ENCODE measurements around the gene NKX1-1. TPM values are rescaled to one million over a fixed set of nuclear protein-coding genes. Genes with fewer than 3 reads are reported as not detected.

NKX1-1 gene
- total RNA-seq, 4 donors from 2014 or later: not detected

GRCh38 chr4:1409491-1410425 lies 3.5 kb upstream of the NKX1-1 start:
- H3K4me1 ChIP-seq: peaks cover 0 to 47% (median 0%) of the 10 kb centered on the region in 3 donors
- no peak for ATAC-seq
- no peak overlapping the region for H3K27ac ChIP-seq
- no peaks in the 10 kb centered on the region for H3K36me3 ChIP-seq
- H3K9me3 ChIP-seq: no peaks in the 10 kb centered on the region
- H3K27me3 ChIP-seq: peaks cover 99% of the 10 kb centered on the region
- TF ChIP-seq POLR2A (IDR thresholded peaks at IDR 0.05) (no peak), CTCF (IDR thresholded peaks at IDR 0.05) (no peak), EP300 (IDR thresholded peaks at IDR 0.05) (no peak), POLR2AphosphoS5 (IDR thresholded peaks at IDR 0.05) (no peak)
- WGBS, 2 donors (ENCODE audit: low coverage in 1 of 2): 37 to 80% methylated on average over 4 to 5 of the region's 27 CpGs
- H3K4me3 ChIP-seq: no peak overlapping the region

GRCh38 chr4:1409079-1409478 lies 2.8 kb upstream of the NKX1-1 start:
- H3K27ac ChIP-seq: no peak overlapping the region
- peaks cover 0 to 49% (median 0%) of the 10 kb centered on the region in 3 donors for H3K4me1 ChIP-seq
- H3K27me3 ChIP-seq: peaks cover 100% of the 10 kb centered on the region
- ATAC-seq: no peak
- 10 to 30% methylated on average over 2 to 8 of the region's 14 CpGs for WGBS, 2 donors (ENCODE audit: low coverage in 1 of 2)
- H3K36me3 ChIP-seq: no peaks in the 10 kb centered on the region
- no peak overlapping the region for H3K4me3 ChIP-seq
- TF ChIP-seq POLR2A (IDR thresholded peaks at IDR 0.05): no peak
- no peak for TF ChIP-seq EP300 (IDR thresholded peaks at IDR 0.05)
- TF ChIP-seq CTCF (IDR thresholded peaks at IDR 0.05): no peak
- no peak for TF ChIP-seq POLR2AphosphoS5 (IDR thresholded peaks at IDR 0.05)
- no peaks in the 10 kb centered on the region for H3K9me3 ChIP-seq

- peaks cover 100% of the 10 kb centered on the region for H3K27me3 ChIP-seq
- 8 to 13% methylated on average over 6 to 9 of the region's 22 CpGs for WGBS, 2 donors (ENCODE audit: low coverage in 1 of 2)
- no peaks in the 10 kb centered on the region for H3K9me3 ChIP-seq
- TF ChIP-seq POLR2A (IDR thresholded peaks at IDR 0.05): no peak
- TF ChIP-seq EP300 (IDR thresholded peaks at IDR 0.05): no peak
- TF ChIP-seq POLR2AphosphoS5 (IDR thresholded peaks at IDR 0.05): no peak
- TF ChIP-seq CTCF (IDR thresholded peaks at IDR 0.05): no peak
- H3K4me3 ChIP-seq: no peak overlapping the region
- no peak for ATAC-seq
- H3K36me3 ChIP-seq: no peaks in the 10 kb centered on the region
- no peak overlapping the region for H3K27ac ChIP-seq
- H3K4me1 ChIP-seq: peaks cover 0 to 50% (median 0%) of the 10 kb centered on the region in 3 donors
Measured at GRCh38 chr4:1408418-1408817, 2.2 kb upstream of the NKX1-1 start.

GRCh38 chr4:1407657-1408333 lies 1.6 kb upstream of the NKX1-1 start:
- Histone ChIP-seq H3K36me3 (no peaks in the 10 kb centered on the region), H3K27ac (no peak overlapping the region), H3K9me3 (no peaks in the 10 kb centered on the region), H3K27me3 (peaks cover 100% of the 10 kb centered on the region), H3K4me3 (no peak overlapping the region), H3K4me1 (peaks cover 0 to 56% (median 0%) of the 10 kb centered on the region in 3 donors)
- 0 to 5% methylated on average over 2 of the region's 53 CpGs for WGBS, 2 donors (ENCODE audit: low coverage in 1 of 2)
- TF ChIP-seq POLR2AphosphoS5 (IDR thresholded peaks at IDR 0.05): no peak
- TF ChIP-seq POLR2A (IDR thresholded peaks at IDR 0.05): no peak
- no peak for TF ChIP-seq CTCF (IDR thresholded peaks at IDR 0.05)
- no peak for TF ChIP-seq EP300 (IDR thresholded peaks at IDR 0.05)
- ATAC-seq: no peak

All from gastroesophageal sphincter (tissue), 4 donors.